Measurements from ENCODE around the gene ARHGAP15.

ARHGAP15 gene

DNA sequence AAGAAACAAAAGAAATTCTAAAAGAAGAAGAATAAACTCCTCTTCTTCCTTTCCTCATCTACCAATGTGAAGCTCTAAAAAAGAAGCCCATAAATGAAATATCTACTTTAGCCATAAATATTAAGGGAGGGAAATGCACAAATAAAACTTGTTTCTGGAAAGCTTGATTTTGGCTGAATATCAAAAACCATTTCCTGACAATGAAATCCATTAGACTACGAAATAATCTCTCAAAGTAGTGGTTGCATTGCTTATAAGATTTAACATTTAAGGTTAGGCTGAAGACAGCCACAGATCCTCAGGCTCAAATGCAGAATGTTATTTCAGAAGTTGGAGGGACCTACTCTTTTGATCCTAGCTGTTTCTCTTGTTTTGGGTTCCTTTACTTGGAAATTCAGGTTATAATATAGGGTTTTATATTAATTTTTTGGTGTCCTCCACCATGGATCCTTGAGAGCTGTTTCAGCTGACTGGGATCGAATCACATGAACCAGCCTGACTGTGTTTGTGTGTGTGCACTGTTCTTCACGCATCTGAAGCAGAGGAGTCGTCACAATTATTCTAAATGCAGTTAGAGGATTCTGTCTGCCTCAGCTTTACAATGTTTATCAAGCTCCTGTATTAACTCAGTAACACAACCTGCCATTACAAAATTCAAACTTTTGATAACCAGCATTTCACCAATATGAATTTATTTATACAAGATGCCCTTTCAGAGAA is 474.8 kb downstream of the ARHGAP15 start:
- Histone ChIP-seq H4K20me1 (ENCODE audit: insufficient read depth, low read length) (no peaks in the 10 kb centered on the region), H3K4me3 (ENCODE audit: low read length) (no peak overlapping the region), H3K9me2 (replicated peaks; ENCODE audit: insufficient read depth, low read length) (no peaks in the 10 kb centered on the region), H3K27me3 (replicated peaks; ENCODE audit: insufficient read depth, low read length) (no peaks in the 10 kb centered on the region), H3K4me1 (ENCODE audit: low read length) (no peaks in the 10 kb centered on the region), H3K9me3 (replicated peaks; ENCODE audit: insufficient read depth, low read length) (no peaks in the 10 kb centered on the region), H2AFZ (ENCODE audit: low read length) (no peak overlapping the region), H3K79me2 (ENCODE audit: low read length) (no peaks in the 10 kb centered on the region), H3K9ac (ENCODE audit: low read length) (no peak overlapping the region), H3K4me2 (ENCODE audit: low read depth, low read length) (no peak overlapping the region), H3F3A (ENCODE audit: insufficient read depth, low read length) (no peaks in the 10 kb centered on the region), H3K36me3 (replicated peaks; ENCODE audit: insufficient read depth, low read length) (no peaks in the 10 kb centered on the region), H3K27ac (ENCODE audit: low read length) (no peak overlapping the region)
- TF ChIP-seq, protein P1, sequence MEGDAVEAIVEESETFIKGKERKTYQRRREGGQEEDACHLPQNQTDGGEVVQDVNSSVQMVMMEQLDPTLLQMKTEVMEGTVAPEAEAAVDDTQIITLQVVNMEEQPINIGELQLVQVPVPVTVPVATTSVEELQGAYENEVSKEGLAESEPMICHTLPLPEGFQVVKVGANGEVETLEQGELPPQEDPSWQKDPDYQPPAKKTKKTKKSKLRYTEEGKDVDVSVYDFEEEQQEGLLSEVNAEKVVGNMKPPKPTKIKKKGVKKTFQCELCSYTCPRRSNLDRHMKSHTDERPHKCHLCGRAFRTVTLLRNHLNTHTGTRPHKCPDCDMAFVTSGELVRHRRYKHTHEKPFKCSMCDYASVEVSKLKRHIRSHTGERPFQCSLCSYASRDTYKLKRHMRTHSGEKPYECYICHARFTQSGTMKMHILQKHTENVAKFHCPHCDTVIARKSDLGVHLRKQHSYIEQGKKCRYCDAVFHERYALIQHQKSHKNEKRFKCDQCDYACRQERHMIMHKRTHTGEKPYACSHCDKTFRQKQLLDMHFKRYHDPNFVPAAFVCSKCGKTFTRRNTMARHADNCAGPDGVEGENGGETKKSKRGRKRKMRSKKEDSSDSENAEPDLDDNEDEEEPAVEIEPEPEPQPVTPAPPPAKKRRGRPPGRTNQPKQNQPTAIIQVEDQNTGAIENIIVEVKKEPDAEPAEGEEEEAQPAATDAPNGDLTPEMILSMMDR (IDR thresholded peaks at IDR 0.05; ENCODE audit: low read length), result no peak
- TF ChIP-seq EZH2 (optimal IDR thresholded peaks at IDR 0.05; ENCODE audit: low read depth, low read length), result no peak
- no peak for TF ChIP-seq EZH2phosphoT487 (IDR thresholded peaks at IDR 0.05; ENCODE audit: low read length)
- DNase-seq, result no peak

DNA sequence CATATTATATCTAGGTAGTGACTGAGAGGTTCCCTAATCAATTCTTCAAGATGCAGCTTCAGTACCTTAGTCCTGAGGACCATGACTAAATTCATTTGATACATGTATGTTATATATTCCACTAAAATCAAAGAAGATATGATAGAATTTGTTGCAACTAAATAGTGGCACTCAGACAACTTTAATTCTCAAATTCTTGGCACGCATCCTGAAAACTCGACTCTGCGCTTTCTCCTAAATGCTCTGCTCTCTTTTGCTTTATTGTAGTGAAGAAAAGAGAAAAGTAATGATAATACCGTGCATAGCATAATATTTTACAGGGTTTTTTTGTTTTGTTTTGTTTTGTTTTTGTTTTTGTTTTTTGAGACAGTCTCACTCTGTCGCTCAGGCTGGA is 475.3 kb downstream of the ARHGAP15 start:
- DNase-seq, result no peak
- Histone ChIP-seq H3K9me3 (replicated peaks; ENCODE audit: insufficient read depth, low read length) (no peaks in the 10 kb centered on the region), H3K27me3 (replicated peaks; ENCODE audit: insufficient read depth, low read length) (no peaks in the 10 kb centered on the region), H2AFZ (ENCODE audit: low read length) (no peak overlapping the region), H3K27ac (ENCODE audit: low read length) (no peak overlapping the region), H3K79me2 (ENCODE audit: low read length) (no peaks in the 10 kb centered on the region), H3K4me1 (ENCODE audit: low read length) (no peaks in the 10 kb centered on the region), H3K4me2 (ENCODE audit: low read depth, low read length) (no peak overlapping the region), H3K9ac (ENCODE audit: low read length) (no peak overlapping the region), H3K9me2 (replicated peaks; ENCODE audit: insufficient read depth, low read length) (no peaks in the 10 kb centered on the region), H3K4me3 (ENCODE audit: low read length) (no peak overlapping the region), H3F3A (ENCODE audit: insufficient read depth, low read length) (no peaks in the 10 kb centered on the region), H4K20me1 (ENCODE audit: insufficient read depth, low read length) (no peaks in the 10 kb centered on the region), H3K36me3 (replicated peaks; ENCODE audit: insufficient read depth, low read length) (no peaks in the 10 kb centered on the region)
- TF ChIP-seq, protein P1 (IDR thresholded peaks at IDR 0.05; ENCODE audit: low read length), result no peak

DNA sequence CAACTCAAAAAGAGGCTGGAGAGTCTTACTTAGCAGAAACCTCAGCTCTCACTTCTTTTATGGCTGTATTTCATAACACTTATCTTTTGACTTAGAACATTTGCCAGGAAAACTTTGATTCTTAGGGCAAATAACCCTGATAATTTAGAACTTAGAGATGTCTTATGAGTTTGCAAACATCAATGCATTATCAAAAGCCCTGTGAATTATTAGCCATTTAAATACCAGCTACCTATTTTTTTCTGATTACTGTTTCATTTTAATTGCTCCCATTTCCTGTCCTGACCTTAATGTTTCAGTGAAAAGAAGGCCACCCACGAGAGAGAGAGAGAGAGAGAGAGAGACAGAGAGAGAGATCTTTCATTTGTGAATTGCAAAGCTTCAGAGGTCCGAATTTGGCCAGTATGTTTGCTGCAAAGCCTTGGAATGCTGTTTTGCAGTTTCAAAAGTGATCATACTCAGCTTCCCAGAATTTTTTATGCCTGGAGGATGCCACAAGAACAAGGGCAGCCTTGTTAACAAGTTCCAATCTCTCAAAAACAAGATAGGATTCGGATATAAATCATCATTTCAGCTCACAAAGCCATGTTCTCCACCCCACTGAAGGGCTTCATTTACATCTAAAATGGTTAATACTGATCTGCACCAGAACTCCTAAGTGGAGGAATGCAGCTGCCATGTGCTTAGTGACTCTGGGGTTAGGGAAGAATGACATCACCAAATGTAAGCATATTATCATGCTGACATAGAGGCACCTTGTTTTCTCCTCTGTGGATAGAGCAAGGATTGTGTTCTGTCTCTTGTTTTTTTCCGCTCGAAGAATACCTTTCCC is 478.2 kb downstream of the ARHGAP15 start:
- no peaks in the 10 kb centered on the region for H4K20me1 ChIP-seq (ENCODE audit: insufficient read depth, low read length)
- no peak overlapping the region for H3K27ac ChIP-seq (ENCODE audit: low read length)
- TF ChIP-seq, protein P1 (IDR thresholded peaks at IDR 0.05; ENCODE audit: low read length), result no peak
- TF ChIP-seq EZH2phosphoT487 (IDR thresholded peaks at IDR 0.05; ENCODE audit: low read length) (no peak), EZH2 (optimal IDR thresholded peaks at IDR 0.05; ENCODE audit: low read depth, low read length) (no peak)
- no peak overlapping the region for H2AFZ ChIP-seq (ENCODE audit: low read length)
- no peaks in the 10 kb centered on the region for H3K79me2 ChIP-seq (ENCODE audit: low read length)
- no peaks in the 10 kb centered on the region for H3F3A ChIP-seq (ENCODE audit: insufficient read depth, low read length)
- H3K9ac ChIP-seq (ENCODE audit: low read length), result no peak overlapping the region
- DNase-seq, result no peak
- H3K4me2 ChIP-seq (ENCODE audit: low read depth, low read length), result no peak overlapping the region
- no peaks in the 10 kb centered on the region for H3K9me3 ChIP-seq (replicated peaks; ENCODE audit: insufficient read depth, low read length)
- H3K4me1 ChIP-seq (ENCODE audit: low read length), result no peaks in the 10 kb centered on the region
- no peaks in the 10 kb centered on the region for H3K9me2 ChIP-seq (replicated peaks; ENCODE audit: insufficient read depth, low read length)
- no peaks in the 10 kb centered on the region for H3K27me3 ChIP-seq (replicated peaks; ENCODE audit: insufficient read depth, low read length)
- H3K4me3 ChIP-seq (ENCODE audit: low read length), result no peak overlapping the region
- no peaks in the 10 kb centered on the region for H3K36me3 ChIP-seq (replicated peaks; ENCODE audit: insufficient read depth, low read length)

Measured in MM.1S (cell line).